Measurements from ENCODE around the gene RCC1.
"Not testable (repeated sequence)": the region's sequence is repeated elsewhere in the genome, so short reads cannot be mapped to it uniquely, and the experiment has no call there.

Gene RCC1

GRCh38 chr1:28525002-28525642, 19.3 kb downstream of the RCC1 start:
- H3K4me1 ChIP-seq (ENCODE audit: control extremely low read depth in 1 of 4, control insufficient read depth in 4 of 4, insufficient read depth in 4 of 4, low read length in 3 of 4); H3K4me3 ChIP-seq (ENCODE audit: control insufficient read depth in 1 of 7, extremely low read depth in 1 of 7, insufficient read depth in 4 of 7, low read depth in 2 of 7, low read length in 6 of 7); H3K27me3 ChIP-seq (replicated peaks in 2 of 5; ENCODE audit: control insufficient read depth in 4 of 5, insufficient read depth in 5 of 5, low read length in 4 of 5); H3K9me3 ChIP-seq (ENCODE audit: control extremely low read depth in 1 of 5, control insufficient read depth in 4 of 5, insufficient read depth in 2 of 5, low read depth in 1 of 5, low read length in 4 of 5); POLR2A ChIA-PET: not testable (repeated sequence)
- Histone ChIP-seq H3K36me3 (ENCODE audit: control insufficient read depth in 4 of 4, insufficient read depth in 4 of 4, low read length in 3 of 4) (peaks cover 3 to 36% (median 9%) of the 10 kb centered on the region in 4 experiments), H3K27ac (ENCODE audit: insufficient read depth in 1 of 2, low read depth in 1 of 2, low read length in 2 of 2, poor library complexity in 1 of 2, severe bottlenecking in 2 of 2) (peak overlapping the region in 1 of 2 experiments; percentile 58)
- WGBS (ENCODE audit: insufficient coverage) = 98% methylated on average over 5 of the region's 10 CpGs
- DNase-seq = peak in 1 of 3 donors; percentile 27
- CTCF ChIA-PET = interaction anchor here (1.6 kb wide), 1 partner anchor 13 kb away, joined by 4 read pairs; no protein-coding TSS in a partner anchor

DNA sequence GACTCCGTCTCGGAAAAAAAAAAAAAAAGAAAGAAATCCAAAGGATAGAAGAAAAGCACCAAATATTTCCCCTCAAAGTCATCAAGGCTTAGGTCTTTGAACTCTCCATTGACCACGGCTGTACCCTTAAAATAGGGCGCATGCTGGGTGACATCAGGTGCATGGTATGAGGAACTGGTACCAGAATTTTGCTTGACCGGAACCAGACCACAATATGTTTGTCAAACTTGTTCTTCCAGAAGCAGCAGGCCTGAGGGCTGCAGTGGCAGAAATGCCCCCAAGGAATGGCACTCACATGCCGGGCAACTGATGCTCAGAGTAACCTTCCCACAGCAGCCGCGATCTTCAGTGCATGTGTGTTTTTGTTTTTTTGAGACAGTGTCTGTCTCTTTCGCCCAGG, 21.0 kb downstream of the RCC1 start:
- DNase-seq = no peak
- no peak overlapping the region for H3K27ac ChIP-seq (ENCODE audit: insufficient read depth in 1 of 2, low read depth in 1 of 2, low read length in 2 of 2, poor library complexity in 1 of 2, severe bottlenecking in 2 of 2)
- 100% methylated on average over 3 of the region's 9 CpGs for WGBS (ENCODE audit: insufficient coverage)
- no peaks in the 10 kb centered on the region for H3K4me1 ChIP-seq (ENCODE audit: control extremely low read depth in 1 of 4, control insufficient read depth in 4 of 4, insufficient read depth in 4 of 4, low read length in 3 of 4)
- H3K9me3 ChIP-seq (ENCODE audit: control extremely low read depth in 1 of 5, control insufficient read depth in 4 of 5, insufficient read depth in 2 of 5, low read depth in 1 of 5, low read length in 4 of 5) = no peaks in the 10 kb centered on the region
- POLR2A ChIA-PET = no interaction called here
- CTCF ChIA-PET = interaction anchor here (0.6 kb wide), 1 partner anchor 16 kb away, joined by 3 read pairs; no protein-coding TSS in a partner anchor
- H3K36me3 ChIP-seq (ENCODE audit: control insufficient read depth in 4 of 4, insufficient read depth in 4 of 4, low read length in 3 of 4) = peaks cover 8 to 39% (median 19%) of the 10 kb centered on the region in 4 experiments
- H3K4me3 ChIP-seq (ENCODE audit: control insufficient read depth in 1 of 7, extremely low read depth in 1 of 7, insufficient read depth in 4 of 7, low read depth in 2 of 7, low read length in 6 of 7) = no peak overlapping the region
- H3K27me3 ChIP-seq (replicated peaks in 2 of 5; ENCODE audit: control insufficient read depth in 4 of 5, insufficient read depth in 5 of 5, low read length in 4 of 5) = no peaks in the 10 kb centered on the region

- POLR2A ChIA-PET = no interaction called here
- CTCF ChIA-PET = no interaction called here
- Histone ChIP-seq H3K27ac (ENCODE audit: insufficient read depth in 1 of 2, low read depth in 1 of 2, low read length in 2 of 2, poor library complexity in 1 of 2, severe bottlenecking in 2 of 2) (no peak overlapping the region), H3K36me3 (ENCODE audit: control insufficient read depth in 4 of 4, insufficient read depth in 4 of 4, low read length in 3 of 4) (peaks cover 18 to 44% (median 28%) of the 10 kb centered on the region in 4 experiments), H3K27me3 (replicated peaks in 2 of 5; ENCODE audit: control insufficient read depth in 4 of 5, insufficient read depth in 5 of 5, low read length in 4 of 5) (no peaks in the 10 kb centered on the region), H3K4me3 (ENCODE audit: control insufficient read depth in 1 of 7, extremely low read depth in 1 of 7, insufficient read depth in 4 of 7, low read depth in 2 of 7, low read length in 6 of 7) (no peak overlapping the region), H3K9me3 (ENCODE audit: control extremely low read depth in 1 of 5, control insufficient read depth in 4 of 5, insufficient read depth in 2 of 5, low read depth in 1 of 5, low read length in 4 of 5) (no peaks in the 10 kb centered on the region), H3K4me1 (ENCODE audit: control extremely low read depth in 1 of 4, control insufficient read depth in 4 of 4, insufficient read depth in 4 of 4, low read length in 3 of 4) (no peaks in the 10 kb centered on the region)
- no peak for DNase-seq
- 95% methylated on average over 31 of the region's 31 CpGs for WGBS (ENCODE audit: insufficient coverage)
Measured at GRCh38 chr1:28530456-28530855, 24.6 kb downstream of the RCC1 start.

DNA sequence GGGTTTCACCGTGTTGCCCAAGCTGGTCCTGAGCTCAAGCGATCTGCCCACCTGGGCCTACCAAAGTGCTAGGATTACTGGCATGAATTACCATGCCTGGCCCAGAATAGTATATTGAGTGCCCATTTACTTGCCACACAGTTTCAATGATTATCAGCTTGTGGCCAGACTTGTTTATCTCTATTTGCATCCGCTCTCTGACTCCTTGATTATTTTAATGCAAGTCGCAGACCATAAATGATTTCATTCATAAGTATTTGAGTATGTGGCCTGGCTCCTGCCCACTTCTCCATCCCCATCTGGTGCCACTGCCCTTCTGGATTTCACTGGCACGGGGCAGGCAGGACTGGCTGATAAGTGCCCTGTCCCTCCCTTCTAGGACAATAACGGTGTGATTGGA, 28.8 kb downstream of the RCC1 start:
- ChIA-PET CTCF (no interaction called here), POLR2A (no interaction called here)
- Histone ChIP-seq H3K9me3 (ENCODE audit: control extremely low read depth in 1 of 5, control insufficient read depth in 4 of 5, insufficient read depth in 2 of 5, low read depth in 1 of 5, low read length in 4 of 5) (no peaks in the 10 kb centered on the region), H3K27me3 (replicated peaks in 2 of 5; ENCODE audit: control insufficient read depth in 4 of 5, insufficient read depth in 5 of 5, low read length in 4 of 5) (no peaks in the 10 kb centered on the region), H3K36me3 (ENCODE audit: control insufficient read depth in 4 of 4, insufficient read depth in 4 of 4, low read length in 3 of 4) (peaks cover 22 to 71% (median 54%) of the 10 kb centered on the region in 4 experiments), H3K4me1 (ENCODE audit: control extremely low read depth in 1 of 4, control insufficient read depth in 4 of 4, insufficient read depth in 4 of 4, low read length in 3 of 4) (no peaks in the 10 kb centered on the region), H3K4me3 (ENCODE audit: control insufficient read depth in 1 of 7, extremely low read depth in 1 of 7, insufficient read depth in 4 of 7, low read depth in 2 of 7, low read length in 6 of 7) (no peak overlapping the region), H3K27ac (ENCODE audit: insufficient read depth in 1 of 2, low read depth in 1 of 2, low read length in 2 of 2, poor library complexity in 1 of 2, severe bottlenecking in 2 of 2) (no peak overlapping the region)
- WGBS (ENCODE audit: insufficient coverage) = 96% methylated on average over 4 of the region's 6 CpGs
- no peak for DNase-seq

GRCh38 chr1:28535180-28535579, 29.3 kb downstream of the RCC1 start:
- WGBS (ENCODE audit: insufficient coverage) = 100% methylated on average over 5 of the region's 6 CpGs
- no peaks in the 10 kb centered on the region for H3K9me3 ChIP-seq (ENCODE audit: control extremely low read depth in 1 of 5, control insufficient read depth in 4 of 5, insufficient read depth in 2 of 5, low read depth in 1 of 5, low read length in 4 of 5)
- H3K36me3 ChIP-seq (ENCODE audit: control insufficient read depth in 4 of 4, insufficient read depth in 4 of 4, low read length in 3 of 4) = peaks cover 22 to 66% (median 52%) of the 10 kb centered on the region in 4 experiments
- H3K27me3 ChIP-seq (replicated peaks in 2 of 5; ENCODE audit: control insufficient read depth in 4 of 5, insufficient read depth in 5 of 5, low read length in 4 of 5) = no peaks in the 10 kb centered on the region
- ChIA-PET CTCF (no interaction called here), POLR2A (no interaction called here)
- no peak overlapping the region for H3K4me3 ChIP-seq (ENCODE audit: control insufficient read depth in 1 of 7, extremely low read depth in 1 of 7, insufficient read depth in 4 of 7, low read depth in 2 of 7, low read length in 6 of 7)
- H3K4me1 ChIP-seq (ENCODE audit: control extremely low read depth in 1 of 4, control insufficient read depth in 4 of 4, insufficient read depth in 4 of 4, low read length in 3 of 4) = no peaks in the 10 kb centered on the region
- H3K27ac ChIP-seq (ENCODE audit: insufficient read depth in 1 of 2, low read depth in 1 of 2, low read length in 2 of 2, poor library complexity in 1 of 2, severe bottlenecking in 2 of 2) = no peak overlapping the region
- DNase-seq = no peak

GRCh38 chr1:28537457-28538199, 31.8 kb downstream of the RCC1 start:
- 95% methylated on average over 7 of the region's 8 CpGs for WGBS (ENCODE audit: insufficient coverage)
- no peaks in the 10 kb centered on the region for H3K4me1 ChIP-seq (ENCODE audit: control extremely low read depth in 1 of 4, control insufficient read depth in 4 of 4, insufficient read depth in 4 of 4, low read length in 3 of 4)
- H3K27ac ChIP-seq (ENCODE audit: insufficient read depth in 1 of 2, low read depth in 1 of 2, low read length in 2 of 2, poor library complexity in 1 of 2, severe bottlenecking in 2 of 2) = no peak overlapping the region
- H3K36me3 ChIP-seq (ENCODE audit: control insufficient read depth in 4 of 4, insufficient read depth in 4 of 4, low read length in 3 of 4) = peaks cover 10 to 46% (median 38%) of the 10 kb centered on the region in 4 experiments
- DNase-seq = no peak
- no peaks in the 10 kb centered on the region for H3K27me3 ChIP-seq (replicated peaks in 2 of 5; ENCODE audit: control insufficient read depth in 4 of 5, insufficient read depth in 5 of 5, low read length in 4 of 5)
- POLR2A ChIA-PET = interaction anchor here (0.5 kb wide), 1 partner anchor 64 kb away, joined by 4 read pairs; no protein-coding TSS in a partner anchor
- H3K9me3 ChIP-seq (ENCODE audit: control extremely low read depth in 1 of 5, control insufficient read depth in 4 of 5, insufficient read depth in 2 of 5, low read depth in 1 of 5, low read length in 4 of 5) = no peaks in the 10 kb centered on the region
- H3K4me3 ChIP-seq (ENCODE audit: control insufficient read depth in 1 of 7, extremely low read depth in 1 of 7, insufficient read depth in 4 of 7, low read depth in 2 of 7, low read length in 6 of 7) = no peak overlapping the region
- CTCF ChIA-PET = interaction anchor here (1.0 kb wide), 1 partner anchor 13 kb away, joined by 4 read pairs; no protein-coding TSS in a partner anchor

- Histone ChIP-seq H3K27me3 (replicated peaks in 2 of 5; ENCODE audit: control insufficient read depth in 4 of 5, insufficient read depth in 5 of 5, low read length in 4 of 5) (no peaks in the 10 kb centered on the region), H3K4me3 (ENCODE audit: control insufficient read depth in 1 of 7, extremely low read depth in 1 of 7, insufficient read depth in 4 of 7, low read depth in 2 of 7, low read length in 6 of 7) (no peak overlapping the region), H3K27ac (ENCODE audit: insufficient read depth in 1 of 2, low read depth in 1 of 2, low read length in 2 of 2, poor library complexity in 1 of 2, severe bottlenecking in 2 of 2) (no peak overlapping the region), H3K4me1 (ENCODE audit: control extremely low read depth in 1 of 4, control insufficient read depth in 4 of 4, insufficient read depth in 4 of 4, low read length in 3 of 4) (no peaks in the 10 kb centered on the region), H3K9me3 (ENCODE audit: control extremely low read depth in 1 of 5, control insufficient read depth in 4 of 5, insufficient read depth in 2 of 5, low read depth in 1 of 5, low read length in 4 of 5) (no peaks in the 10 kb centered on the region), H3K36me3 (ENCODE audit: control insufficient read depth in 4 of 4, insufficient read depth in 4 of 4, low read length in 3 of 4) (peaks cover 10 to 45% (median 37%) of the 10 kb centered on the region in 4 experiments)
- CTCF ChIA-PET = interaction anchor here (1.0 kb wide), 1 partner anchor 13 kb away, joined by 4 read pairs; no protein-coding TSS in a partner anchor
- WGBS (ENCODE audit: insufficient coverage) = 91% methylated on average over 6 of the region's 6 CpGs
- POLR2A ChIA-PET = interaction anchor here (0.5 kb wide), 1 partner anchor 65 kb away, joined by 4 read pairs; no protein-coding TSS in a partner anchor
- no peak for DNase-seq
Measured at GRCh38 chr1:28538286-28538685, 32.4 kb downstream of the RCC1 start.

Data from common myeloid progenitor, CD34-positive (primary cell).